HG03066 (cell line): ENCODE data around the gene PLAU.
"Not testable (repeated sequence)": the region's sequence is repeated elsewhere in the genome, so short reads cannot be mapped to it uniquely, and the experiment has no call there.

Experiments
- ATAC-seq: cut with Tn5 transposase; IDR thresholded peaks from one replicate; pipeline ENCODE4 v1.9.1; 2021; ENCODE audit warnings: low read depth; ENCODE audit not compliant: unreplicated experiment

PLAU gene

DNA sequence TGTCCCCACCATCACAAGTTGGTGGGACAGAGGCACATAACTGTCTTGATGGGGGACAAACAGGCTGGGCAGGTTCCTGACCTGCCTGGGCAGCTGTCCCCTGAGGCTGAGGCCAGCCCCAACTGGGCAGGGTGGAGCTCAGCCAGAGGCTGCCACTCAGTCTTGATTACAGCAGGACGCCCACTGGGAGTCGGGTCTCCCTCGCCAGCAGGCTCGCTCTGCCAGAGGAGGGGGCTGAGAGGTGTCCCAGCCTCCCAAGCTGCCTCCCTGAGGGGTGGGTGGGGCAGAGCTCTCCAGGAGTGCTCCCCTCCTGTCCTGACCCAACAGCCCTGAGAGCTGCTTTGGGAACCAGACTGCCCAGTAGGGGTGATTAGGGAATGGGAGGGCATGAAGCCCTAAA, 34.8 kb upstream of the PLAU start:
- no peak for ATAC-seq

DNA sequence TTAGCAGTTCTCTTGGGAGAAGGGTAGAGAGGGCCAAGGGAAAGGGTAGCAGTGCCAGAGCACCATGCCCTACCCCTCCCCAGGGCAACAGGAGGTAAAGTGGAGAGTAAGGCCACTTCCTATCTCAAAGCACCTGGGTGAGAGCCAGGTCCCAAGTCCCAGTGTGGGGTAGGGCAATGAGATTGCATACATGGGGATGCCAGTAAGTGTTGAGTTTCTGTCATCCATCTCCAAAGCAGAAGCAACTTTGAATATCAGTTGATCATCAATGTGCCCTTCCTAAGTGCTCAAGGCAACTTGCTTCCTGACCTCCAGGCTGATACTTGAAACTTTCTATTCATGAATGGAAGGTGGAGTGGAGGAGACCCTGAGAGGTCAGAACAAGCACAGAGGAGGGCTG, 34.4 kb upstream of the PLAU start:
- ATAC-seq: no peak

DNA sequence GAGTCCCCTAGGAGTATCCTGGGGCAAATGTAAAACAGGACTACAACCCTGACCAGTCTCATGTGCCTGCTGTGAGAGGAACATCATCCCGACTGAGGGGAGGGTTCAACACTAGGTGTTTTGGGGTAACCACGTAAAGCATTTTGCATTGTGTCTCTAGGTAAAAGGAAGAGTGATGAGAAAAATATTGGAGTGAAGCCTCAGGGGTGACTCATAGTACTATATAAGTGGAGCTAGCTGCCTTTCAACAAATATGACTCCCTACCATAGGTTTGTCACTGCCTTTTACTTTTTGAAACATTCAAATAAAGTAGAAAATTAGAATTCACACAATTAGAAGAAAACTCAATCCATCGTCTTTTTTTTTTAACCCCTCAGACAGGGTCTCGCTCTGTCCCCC, 34.0 kb upstream of the PLAU start:
- ATAC-seq: no peak

DNA sequence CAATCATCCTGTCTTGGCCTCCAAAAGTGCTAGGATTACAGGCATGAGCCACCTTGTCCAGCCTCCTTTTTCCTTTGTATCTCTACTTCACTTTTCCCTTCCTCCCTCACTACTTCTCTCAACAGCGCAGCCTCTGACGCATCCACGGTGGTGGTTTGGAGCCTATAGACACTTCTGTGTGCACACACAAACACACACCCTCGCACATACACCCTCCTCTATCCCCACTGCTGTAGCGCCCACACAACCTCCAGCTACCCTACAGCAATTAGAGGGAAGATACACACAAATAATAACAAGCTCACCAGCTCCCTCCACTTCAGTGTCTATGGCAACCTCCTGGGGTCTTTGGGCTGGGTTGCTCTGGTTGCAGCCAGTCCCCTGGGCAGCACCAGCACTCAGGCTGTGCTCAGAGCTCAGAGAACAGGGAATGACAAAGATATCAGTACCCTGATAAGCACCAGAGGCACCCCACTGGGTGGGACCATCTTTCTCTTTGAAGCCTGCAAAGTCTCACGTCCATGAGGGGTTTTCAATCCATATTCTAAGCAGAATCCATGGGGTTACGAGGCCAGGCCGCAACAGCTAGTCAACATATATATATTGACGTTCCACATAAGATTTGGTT, 33.3 kb upstream of the PLAU start:
- no peak for ATAC-seq

DNA sequence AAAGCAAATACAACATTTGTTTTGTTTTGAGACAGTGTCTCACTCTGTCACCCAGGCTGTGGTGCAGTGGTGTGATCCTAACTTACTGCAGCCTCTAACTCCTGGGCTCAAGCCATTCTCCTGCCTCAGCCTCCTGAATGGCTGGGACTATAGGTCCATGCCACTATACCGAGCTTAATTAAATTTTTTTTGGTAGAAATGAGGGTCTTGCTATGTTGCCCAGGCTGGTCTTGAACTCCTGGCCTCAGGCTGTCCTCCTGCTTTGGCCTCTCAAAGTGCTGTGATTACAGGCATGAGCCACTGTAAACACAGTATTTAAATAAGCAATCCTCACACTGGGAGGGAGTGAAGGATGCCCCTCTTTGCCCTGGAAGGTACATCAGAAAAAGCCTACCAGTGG, 32.6 kb upstream of the PLAU start:
- no peak for ATAC-seq

DNA sequence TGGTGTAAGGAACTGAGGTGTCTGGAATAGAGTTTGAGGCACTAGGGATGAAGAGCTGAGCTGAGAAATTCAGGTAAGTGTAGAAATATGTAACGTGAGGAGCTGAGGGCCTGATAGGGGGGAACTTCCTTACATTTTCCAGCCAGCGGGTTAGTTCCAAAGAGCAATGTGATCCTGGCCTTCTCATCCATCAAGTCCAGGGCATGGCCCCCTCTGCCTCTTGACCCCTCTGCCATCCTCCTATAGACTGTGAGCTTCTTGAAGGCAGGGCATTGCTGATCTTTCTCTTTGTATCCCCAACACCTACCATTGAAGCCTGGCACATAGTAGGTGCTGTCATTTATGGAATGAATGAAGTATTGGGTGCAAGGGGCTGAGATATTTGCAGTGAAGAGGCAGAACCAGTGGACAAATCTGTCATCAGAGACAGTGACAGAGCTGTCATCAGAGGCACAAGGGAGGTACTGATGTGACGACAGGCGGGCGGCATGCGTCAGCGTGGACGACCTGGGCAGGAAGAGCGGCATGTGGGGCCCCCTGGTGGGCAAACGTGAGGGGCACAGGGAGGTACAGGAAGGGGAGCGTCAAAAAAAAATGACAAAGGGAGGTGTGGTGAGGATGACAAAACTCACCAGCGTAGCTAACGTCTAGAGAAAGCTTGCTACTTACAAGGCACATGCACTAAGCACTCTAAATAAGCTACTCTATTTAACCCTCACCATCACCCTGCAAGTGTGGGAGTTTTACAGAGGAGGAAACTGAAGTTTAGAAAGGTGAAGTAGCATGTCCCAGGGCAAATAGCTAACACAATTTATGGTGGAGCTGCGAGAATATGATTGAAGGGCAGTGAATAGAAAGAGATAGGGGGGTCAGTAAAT, 31.4 kb upstream of the PLAU start:
- no peak for ATAC-seq

DNA sequence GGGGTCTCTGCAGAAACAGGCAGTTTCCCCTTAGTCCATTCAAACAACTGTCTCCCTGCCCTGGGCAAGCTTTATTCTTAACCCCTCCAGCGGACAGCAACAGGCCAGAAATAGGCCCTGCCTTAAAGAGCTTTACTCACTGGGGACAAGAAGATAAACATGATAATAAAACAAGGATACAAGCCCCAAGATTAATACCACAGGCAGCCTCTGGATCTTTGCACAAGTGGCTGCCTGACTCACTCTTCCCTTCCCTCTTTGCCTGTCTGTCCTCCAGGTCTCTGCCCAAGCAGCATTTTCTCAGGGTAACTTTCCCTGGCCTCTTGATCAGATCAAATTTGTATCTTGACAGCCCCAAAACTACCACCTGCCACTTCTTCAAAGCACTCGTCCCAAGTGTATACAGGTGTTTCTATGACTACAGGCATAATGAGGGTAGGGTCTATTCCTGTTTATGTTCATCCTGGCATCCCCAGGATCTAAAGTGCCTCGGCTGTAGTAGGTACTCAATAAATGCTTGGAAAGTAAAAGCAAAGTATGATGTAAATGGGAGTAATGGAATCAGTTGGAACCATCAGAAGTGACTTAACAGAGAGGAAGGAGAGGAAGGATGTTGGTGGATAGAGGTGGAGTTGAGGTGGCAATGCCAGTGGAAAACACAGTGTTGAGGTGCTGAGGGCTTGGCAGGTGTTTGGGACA, 29.6 kb upstream of the PLAU start:
- ATAC-seq: no peak

DNA sequence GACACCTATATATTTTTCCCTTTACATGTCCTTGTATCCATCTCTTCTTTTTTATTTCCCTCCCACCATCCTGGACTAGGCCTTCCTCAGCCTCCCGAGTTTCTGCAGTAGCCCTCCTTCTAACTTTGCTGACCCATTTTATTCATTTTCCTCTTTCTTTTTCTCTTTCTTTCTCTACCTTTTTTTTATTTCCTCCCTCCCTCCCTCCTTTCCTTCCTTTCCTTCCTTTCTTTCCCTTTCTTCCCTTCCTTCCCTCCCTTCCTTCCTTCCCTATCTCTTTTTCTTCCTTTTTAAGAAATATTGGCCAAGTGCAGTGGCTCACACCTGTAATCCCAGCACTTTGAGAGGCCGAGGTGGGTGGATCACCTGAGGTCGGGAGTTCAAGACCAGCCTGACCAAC, 26.9 kb upstream of the PLAU start:
- no peak for ATAC-seq

DNA sequence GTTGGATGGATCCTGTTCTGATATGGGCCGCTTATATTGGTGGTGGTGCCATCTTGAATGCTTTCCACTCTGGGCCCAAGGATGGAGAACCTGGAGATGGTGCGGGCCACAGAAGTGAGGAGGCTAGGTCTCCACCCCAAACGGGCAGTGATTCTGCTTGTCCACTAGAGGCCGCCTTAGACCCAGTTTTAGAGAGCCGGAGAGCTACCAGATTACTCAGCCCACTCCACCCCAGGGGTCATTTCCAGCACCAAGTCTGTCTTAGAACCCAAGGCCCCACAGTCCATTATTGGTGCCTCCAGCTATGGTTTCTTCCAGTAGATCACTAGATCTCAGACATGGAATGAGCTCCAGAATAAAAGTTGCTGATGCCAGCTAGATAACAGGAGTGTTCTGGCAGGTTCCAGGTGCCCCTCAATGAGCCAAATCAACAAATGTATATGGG, 24.8 kb upstream of the PLAU start:
- no peak for ATAC-seq

DNA sequence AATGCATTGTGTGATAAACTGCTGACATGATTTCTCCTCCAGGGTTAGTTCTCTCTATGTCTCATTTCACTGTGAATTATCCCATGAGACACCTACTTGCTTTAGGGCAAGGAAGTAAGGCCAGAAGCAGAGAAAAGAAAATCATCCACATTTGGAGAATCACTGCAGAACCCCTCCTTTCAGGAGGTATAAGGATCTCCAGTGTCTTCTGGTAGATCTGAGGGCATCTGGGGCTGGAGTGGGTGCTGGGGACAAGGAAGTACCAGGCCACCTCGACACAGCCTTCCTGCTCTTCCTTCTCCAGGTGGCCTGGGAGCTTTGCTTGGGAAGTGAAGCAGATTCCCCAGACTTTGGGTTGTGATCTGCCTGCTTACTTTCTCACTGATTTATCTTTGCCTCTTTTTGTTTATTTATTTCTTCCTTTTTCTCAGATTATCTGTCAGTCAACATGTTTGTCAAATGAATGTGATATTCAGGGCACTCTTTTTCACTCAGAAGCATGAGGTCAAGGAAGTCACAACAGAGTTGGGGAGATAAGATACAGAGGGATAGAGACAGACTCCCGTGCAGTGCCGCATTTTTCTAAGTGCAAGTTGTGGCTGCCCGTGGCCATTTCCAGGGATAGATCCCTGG, 24.2 kb upstream of the PLAU start:
- no peak for ATAC-seq

DNA sequence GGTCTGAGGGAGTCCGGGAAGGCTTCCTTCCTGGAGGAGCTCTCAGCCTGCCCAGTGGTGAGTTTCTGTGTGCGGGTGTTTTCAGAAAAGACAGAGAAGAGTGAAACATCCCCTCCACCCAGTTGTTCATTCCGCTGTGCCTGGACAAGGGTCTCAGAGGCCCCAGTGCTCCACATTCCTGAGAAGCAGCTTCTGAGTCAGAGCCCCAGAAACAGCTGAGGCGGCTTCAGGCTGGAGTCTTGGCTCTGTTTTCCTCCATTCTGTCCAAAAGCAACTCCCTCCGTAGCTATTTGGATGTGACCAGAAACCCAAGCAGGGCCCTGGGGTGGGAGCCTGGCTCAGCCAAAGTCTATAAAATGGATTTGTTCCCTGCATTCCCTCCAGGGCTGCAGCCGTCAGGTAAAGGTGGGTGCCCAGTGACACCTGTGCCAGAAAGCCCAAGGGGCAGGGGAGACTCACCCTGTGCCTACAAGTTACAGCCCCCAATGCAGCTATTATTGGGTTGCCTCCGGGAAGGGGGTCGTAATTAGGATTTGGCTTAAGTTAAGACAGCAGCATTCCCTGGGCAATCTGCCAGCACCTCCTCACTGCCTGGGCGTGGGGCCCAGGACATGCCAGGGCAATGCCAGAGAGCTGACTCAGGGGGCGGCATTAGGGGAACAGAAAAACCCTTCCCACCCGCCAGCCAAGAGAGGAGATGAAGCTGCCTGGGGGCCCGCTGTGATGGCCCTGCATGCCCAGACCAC, 23.5 kb upstream of the PLAU start:
- ATAC-seq: no peak

DNA sequence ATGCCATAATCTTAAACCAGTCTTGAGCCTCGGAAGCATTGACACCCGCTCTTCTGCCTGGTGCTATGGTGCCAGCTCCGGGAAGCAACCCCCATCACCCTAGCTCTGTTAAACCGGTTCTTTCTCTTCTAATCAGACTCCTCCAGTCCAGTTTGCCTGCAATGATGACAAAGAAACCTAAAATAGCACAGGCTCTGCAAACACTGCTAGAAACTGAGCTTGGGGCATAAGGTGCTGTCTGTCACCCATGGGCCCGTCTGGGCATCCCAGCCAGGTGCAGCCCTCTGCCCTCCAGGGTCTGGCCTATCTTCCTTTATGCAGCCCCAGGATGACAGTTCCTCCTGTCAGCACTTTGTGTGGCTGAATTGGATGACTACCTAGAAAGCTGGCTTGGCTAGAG, 22.4 kb upstream of the PLAU start:
- ATAC-seq: no peak

DNA sequence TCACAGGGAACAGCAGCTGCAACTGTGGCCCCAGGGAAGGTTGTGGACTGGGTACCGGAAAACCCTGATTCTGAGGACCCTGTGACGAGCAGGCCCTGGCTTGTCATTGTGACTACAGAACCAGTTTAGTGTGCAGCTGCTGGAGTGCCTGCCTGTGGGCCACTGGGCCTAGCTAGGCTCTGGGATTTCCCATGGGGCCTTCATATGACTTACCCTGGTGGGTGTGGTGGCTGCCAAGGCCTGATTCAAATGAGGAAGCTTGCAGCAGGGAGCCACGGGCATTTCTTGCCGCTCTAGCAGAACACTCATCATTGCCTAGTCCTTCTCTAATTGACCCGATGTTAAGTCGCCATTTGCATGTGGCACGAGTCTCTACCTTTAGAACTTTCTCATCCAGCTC, 21.9 kb upstream of the PLAU start:
- no peak for ATAC-seq

DNA sequence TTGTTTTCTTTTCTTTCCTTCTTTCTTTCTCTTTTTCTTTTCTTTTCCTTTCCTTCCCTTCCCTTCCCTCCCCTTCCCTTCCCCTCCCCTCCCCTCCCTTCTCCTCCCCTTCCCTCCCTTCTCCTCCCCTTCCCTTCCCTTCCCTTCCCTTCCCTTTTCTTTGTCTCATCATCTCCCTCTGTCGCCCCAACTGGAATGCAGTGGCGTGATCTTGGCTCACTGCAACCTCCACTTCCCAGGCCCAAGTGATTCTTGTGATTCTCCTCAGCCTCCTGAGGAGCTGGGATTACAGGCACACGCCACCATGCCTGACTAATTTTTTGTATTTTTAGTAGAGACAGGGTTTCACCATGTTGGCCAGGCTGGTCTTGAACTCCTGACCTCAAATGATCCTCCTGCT, 21.5 kb upstream of the PLAU start:
- ATAC-seq: not testable (repeated sequence)

DNA sequence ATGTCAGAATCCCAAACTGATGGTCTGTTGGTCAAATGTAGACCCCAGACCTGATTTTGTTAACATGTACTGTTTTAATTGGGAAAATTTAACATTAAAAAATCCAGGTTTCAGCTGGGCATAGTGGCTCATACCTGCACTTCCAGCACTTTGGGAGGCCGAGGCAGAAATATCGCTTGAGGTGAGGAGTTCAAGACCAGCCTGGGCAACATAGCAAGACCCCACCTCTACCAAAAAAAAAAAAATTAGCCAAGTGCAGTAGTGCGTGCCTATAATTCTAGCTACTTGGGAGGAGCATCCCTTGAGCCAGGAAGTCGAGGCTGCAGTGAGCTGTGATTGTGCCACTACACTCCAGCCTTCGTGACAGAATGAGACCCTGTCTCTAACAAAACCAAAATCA, 20.7 kb upstream of the PLAU start:
- no peak for ATAC-seq

DNA sequence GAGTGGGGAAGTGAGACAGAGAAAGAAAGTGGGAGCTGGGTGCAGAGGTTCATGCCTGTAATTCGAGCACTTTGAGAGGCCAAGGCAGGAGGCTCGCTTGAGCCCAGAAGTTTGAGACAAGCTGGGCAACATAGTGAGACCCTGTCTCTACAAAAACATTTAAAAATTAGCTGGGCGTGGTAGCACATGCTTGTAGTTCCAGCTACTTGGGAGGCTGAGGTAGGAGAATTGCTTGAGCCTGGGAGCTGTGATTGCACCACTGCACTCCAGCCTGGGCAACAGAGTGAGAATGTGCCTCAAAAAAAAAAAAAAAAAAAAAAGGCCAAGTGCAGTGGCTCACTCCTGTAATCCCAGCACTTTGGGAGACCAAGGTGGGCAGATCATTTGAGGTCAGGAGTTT, 20.1 kb upstream of the PLAU start:
- ATAC-seq: not testable (repeated sequence)

DNA sequence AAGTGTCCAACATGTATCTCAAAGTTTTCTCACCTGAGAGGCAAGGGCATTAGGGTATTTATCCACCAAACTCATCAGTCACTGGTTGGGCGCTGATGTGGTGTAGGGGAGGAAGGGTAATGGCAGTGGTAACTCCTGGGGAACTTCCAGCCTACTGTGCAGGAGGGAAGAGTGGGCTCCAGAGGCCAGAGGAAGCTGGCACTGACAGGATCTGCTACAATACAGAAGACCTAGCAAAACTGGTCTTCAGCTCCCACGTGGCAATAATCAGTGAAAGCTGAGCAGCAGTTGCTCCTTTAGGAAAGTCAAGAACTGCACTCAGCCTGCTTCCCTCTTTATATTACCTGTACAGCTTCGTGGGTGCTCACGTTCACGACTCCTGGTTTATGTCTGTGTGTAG, 19.4 kb upstream of the PLAU start:
- ATAC-seq: no peak

DNA sequence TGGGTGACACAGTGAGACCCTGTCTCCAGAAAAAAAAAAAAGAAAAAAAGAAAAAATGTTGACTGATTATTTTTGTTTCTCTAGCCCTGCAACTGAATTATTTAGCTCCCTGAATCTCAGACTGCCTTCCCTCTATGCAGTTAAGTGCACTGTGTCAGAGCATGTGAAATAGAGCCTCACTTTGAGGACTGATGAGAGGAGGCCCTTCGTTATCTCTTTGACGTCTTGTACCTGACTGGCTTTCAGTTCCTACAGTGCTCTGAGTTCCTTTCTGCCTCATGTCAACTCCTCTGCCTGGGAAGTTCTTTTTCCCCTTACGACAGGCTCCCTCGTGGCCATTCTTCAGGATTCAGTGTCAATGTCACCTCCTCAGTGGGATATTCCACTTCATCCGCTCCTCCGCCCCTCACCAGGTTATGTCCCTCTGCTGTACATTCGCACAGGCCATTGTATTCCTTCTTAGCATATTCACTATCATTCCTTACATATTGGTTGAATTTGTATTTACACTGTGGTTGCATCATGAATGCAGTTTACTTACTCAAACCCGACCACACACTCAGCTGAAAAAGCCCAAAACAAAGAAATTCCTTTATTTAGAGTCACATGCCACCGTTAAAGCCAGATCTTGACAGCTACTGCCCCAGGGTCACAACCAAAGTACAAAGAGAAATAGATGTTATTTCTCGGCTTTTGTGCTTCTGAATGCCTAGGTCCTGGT, 18.5 kb upstream of the PLAU start:
- ATAC-seq: no peak

DNA sequence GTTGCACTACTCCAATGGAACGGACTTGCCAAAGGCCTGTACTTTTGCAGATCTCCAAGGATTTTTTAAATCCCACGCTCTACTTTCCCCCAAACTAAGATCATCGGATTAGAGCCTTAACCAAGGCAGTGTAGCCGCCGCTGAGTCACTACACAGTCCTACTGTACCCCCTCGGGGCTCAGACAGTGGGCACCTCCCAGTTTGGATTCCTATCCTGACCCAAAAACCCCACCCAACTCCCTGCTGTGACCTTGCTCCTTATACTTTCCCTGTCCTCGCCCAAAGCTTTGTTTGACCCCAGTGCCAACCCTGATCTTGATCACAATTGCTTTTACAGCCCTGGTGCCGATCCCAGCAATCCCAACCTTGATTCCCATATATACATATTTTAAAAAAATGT, 17.5 kb upstream of the PLAU start:
- no peak for ATAC-seq
